Nasal cavity respiratory epithelium epithelial cell of viscerocranial mucosa (primary cell): ENCODE measurements around the gene OXCT2. TPM values are rescaled to one million over a fixed set of nuclear protein-coding genes. Genes with fewer than 3 reads are reported as not detected.

ENCODE experiments used
- total RNA-seq: library from RNA; depleted of rRNA; stranded (reverse); fragments of >200 nt; gene quantifications from 2 replicates; pipeline ENCODE4 v1.2.3, GENCODE V29; 2014

The OXCT2 gene
- total RNA-seq: 0.36 and 1.7 TPM in 2 replicates

DNA sequence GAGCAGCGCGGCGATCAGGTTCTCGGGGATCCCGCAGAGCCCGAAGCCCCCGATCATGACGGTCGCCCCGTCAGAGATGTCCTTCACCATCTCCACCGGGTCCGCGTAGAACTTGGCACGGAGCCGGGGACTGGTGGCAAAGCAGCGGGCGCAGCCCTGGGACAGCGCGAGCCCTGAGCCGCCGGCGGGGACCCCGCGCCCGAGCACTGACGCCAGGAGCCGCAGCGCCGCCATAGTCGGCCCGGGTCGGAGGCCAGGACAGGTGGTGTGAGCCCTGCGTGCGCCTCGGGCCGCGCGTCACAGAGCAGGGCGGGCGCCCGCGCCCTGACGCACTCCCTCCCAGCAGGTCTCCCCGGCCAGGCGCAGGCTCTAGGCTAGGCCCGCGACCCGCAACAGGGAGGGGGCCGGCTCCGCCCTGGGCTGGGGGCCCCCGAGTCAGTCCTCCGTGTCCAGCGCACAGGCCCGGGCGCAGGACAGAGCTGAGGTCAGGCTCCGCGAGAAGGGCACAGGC is at the start of gene OXCT2:
OXCT2 (minus strand) TSS at position 327 of the 511 bp plus-strand sequence; CDS start at position 234, 93 bp downstream.

DNA sequence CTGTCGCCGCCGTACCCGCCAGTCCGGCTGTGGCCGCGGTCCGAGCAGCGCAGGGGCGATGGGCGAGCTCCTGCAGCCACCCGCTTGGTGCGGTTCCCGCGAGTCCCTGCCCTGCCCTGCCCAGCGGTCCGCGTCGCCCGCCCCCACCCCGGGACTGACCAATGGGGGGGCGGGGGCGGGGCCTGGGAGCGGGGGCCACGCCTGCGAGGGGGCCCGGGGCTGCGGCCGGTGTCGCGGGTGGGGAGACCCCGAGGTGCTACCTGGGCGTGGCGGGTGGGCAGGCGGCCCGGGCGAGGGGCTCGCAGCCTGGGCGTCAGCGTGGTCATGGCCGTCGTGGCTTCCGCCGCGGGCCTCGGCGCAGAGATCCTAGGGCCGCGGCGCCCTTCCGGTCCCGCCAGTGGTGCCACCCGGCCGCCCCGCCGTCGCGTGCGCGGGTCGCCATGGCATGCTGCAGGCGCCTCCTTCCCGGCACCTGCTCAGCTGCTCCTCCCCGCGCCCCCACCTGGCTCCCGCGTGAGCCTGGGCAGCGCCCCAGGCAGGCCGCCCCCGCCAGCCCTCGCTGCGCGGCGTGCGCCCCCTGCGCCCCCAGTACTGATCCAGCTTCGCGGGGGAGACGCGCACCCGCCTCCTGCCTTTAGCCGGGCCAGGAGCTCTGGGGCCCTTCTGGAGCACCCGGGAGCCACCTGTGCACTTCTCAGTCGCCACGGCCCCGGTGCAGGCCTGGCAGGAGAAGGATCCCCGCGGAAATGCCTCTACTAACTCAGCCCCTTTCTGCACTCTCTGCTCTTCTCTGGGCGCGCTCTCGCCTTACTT is 17.8 kb upstream of the OXCT2 start, which contains the start of gene BMP8B:
BMP8B (minus strand) TSS at position 108 of the 813 bp plus-strand sequence. CDS start 380 bp downstream, outside the sequence.

DNA sequence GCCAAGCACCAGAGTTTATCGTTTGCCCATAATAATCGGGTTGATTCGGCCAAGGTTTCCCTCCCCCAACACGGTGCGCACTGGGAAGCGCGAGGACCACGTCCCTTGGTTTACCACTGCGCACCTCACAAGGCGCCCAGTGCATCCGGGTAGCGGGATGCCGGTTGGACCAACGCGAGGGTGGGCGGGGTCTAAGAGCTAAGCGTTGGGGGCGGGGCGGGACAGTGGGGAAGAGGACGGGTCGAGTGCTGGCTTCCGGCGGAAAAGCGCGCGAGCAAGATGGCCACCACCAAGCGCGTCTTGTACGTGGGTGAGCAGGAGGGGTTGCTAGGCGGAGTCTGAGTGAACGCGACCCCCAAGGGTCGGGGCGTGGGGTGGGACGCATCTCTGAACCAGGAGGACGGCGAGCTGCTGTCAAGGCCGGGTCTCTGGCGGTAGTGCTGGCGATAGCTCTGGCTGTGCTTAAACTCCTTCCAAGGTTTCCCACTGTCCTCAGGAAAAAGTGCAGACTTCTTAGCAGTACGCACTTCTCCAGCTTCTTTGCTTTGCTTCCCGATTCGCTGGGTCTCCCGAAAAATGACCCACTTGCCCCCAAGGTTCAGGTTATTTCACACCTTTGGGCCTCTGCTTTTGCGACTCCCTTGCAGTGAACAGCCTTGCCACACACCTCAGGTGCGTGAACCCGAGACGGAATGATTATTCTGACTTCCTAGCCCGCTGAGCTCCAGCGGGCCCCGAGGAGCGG is 32.4 kb downstream of the OXCT2 start, which contains the start of gene PPIE:
PPIE (plus strand) TSS at position 261 of the 745 bp plus-strand sequence; CDS start at position 280, 19 bp downstream.

Other genes with a start within 250 kb of the OXCT2 start
- gene PABPC4, start 194.6 kb downstream of the OXCT2 start, total RNA-seq: 327 and 434 TPM in 2 replicates
- gene HEYL, start 131.7 kb downstream of the OXCT2 start, total RNA-seq: under 0.01 TPM in 1 of 2 replicates, not detected in the other
- gene NT5C1A, start 99.2 kb downstream of the OXCT2 start, total RNA-seq: not detected in 2 replicates
- gene HPCAL4, start 79.9 kb downstream of the OXCT2 start, total RNA-seq: under 0.01 TPM in 2 replicates
- gene PPIE, start 32.5 kb downstream of the OXCT2 start, total RNA-seq: 43.4 and 46.1 TPM in 2 replicates
- 0.50 and 1.0 TPM in 2 replicates for gene BMP8B, start 17.5 kb upstream of the OXCT2 start, total RNA-seq
- gene TRIT1, start 112.2 kb upstream of the OXCT2 start, total RNA-seq: 34.0 and 35.9 TPM in 2 replicates
- 10.3 and 16.5 TPM in 2 replicates for gene MYCL, start 130.6 kb upstream of the OXCT2 start, total RNA-seq
- 31.1 and 32.3 TPM in 2 replicates for gene MFSD2A, start 183.8 kb upstream of the OXCT2 start, total RNA-seq